ENCODE results near the gene CRMP1. TPM values are rescaled to one million over a fixed set of nuclear protein-coding genes. Genes with fewer than 3 reads are reported as not detected.

CRMP1 gene
- total and polyA plus RNA-seq, 2 of the 8 experiments (the other 6 are each of a cell fraction or from before 2014, with no cell fraction given), result 120 to 131 TPM

GRCh38 chr4:5940470-5941203 is 47.8 kb upstream of the CRMP1 start (continued):
- TF ChIP-seq EP300 (IDR thresholded peaks at IDR 0.05; ENCODE audit: borderline replicate concordance in 1 of 2, low read depth in 2 of 2, low read length in 2 of 2) (no peak), RNF2 (IDR thresholded peaks at IDR 0.05; ENCODE audit: borderline replicate concordance, low read depth, low read length, missing control alignments, poor library complexity, severe bottlenecking) (no peak), FOSL1 (IDR thresholded peaks at IDR 0.05; ENCODE audit: insufficient read depth, low read depth, low read length) (no peak), TCF12 (IDR thresholded peaks at IDR 0.05; ENCODE audit: low read depth, low read length) (no peak)

All from H1 (cell line).